Stimulated activated CD4-positive, alpha-beta T cell treated with anti-CD3 and anti-CD28 coated beads, TNF-alpha, amount 100 ng/mL, for 4 hours (primary cell): ENCODE data around the gene FBLN2.

Experiments used
- DNase-seq, 3 experiments: peaks; one replicate each; pipeline ENCODE4 v3.0.0-alpha.2; 2020; ENCODE audit warnings: low read depth in 3 of 3

The FBLN2 gene

GRCh38 chr3:13648060-13649001 is 99.4 kb downstream of the FBLN2 start:
- DNase-seq, result peak; percentile 60 to 63 (median 61)

GRCh38 chr3:13650210-13651056 is 101.5 kb downstream of the FBLN2 start:
- peak; percentile 45 to 65 (median 46) for DNase-seq

GRCh38 chr3:13651057-13651400 is 102.1 kb downstream of the FBLN2 start:
- no peak for DNase-seq

DNA sequence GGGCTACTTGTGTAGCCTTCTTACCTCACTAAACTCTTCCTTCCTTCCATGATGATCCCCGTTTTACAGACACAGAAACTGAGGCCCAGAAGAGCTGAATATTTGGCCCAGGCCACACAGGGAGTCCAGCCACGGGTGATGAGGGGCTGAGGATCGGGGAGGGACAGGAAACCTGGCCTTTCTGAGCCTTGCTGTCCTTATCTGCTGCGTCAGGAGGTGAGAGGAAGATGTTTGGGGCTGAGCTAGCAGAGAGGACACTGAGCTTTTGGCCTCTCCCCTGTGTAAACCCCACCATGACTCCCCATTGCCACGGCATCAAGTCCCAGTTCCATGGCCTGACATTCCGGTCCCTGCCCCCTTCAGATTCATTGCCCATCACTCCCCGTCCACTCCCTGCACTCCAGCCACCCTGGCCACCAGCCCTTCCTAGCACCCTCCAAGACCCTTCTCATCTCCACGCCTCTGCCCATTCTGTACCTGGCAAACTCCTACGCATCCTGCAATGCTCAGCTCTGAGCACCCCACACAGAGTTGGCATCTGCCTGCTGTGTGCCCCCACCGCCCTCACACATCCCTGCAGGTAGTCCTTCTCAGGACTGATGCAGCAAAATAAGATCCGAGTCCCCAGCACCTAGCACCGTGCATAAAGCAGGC is 103.0 kb downstream of the FBLN2 start:
- DNase-seq, result no peak

GRCh38 chr3:13652728-13653127 is 103.8 kb downstream of the FBLN2 start:
- DNase-seq, result no peak

DNA sequence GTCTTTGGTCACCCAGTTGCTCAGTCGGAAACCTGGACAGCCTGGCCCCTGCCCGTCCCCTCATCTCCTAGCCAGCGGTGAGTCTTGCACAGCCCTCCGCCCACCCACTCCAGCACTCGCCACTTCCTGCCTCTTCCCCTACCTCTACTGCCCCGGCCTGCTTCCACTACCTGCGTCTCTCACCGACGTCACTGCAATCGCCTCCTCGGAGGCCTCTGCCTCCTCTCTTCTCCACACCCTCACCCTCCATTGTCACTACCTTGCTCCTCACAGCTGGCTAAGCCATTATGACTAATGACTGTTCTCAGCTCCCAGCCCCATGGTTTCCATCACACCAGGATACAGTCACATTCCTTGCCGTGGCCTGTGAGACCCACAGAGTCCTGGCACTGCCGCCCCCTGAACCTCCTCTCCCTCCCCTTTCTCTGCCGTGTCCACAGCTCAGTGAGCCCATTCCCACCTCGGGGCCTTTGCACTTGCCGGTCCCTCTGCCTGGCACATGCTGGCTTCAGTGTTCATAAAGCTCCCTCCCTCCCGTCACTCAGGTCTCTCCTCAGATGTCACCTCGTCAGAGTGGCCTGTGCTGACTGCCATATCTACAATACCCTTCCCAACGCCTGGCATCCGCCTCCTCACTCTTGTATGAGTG is 104.8 kb downstream of the FBLN2 start:
- no peak for DNase-seq

GRCh38 chr3:13654330-13655060 is 105.6 kb downstream of the FBLN2 start:
- DNase-seq, result no peak

- no peak for DNase-seq
These were observed 106.4 kb downstream of the FBLN2 start for GRCh38 chr3:13655061-13655913.

DNA sequence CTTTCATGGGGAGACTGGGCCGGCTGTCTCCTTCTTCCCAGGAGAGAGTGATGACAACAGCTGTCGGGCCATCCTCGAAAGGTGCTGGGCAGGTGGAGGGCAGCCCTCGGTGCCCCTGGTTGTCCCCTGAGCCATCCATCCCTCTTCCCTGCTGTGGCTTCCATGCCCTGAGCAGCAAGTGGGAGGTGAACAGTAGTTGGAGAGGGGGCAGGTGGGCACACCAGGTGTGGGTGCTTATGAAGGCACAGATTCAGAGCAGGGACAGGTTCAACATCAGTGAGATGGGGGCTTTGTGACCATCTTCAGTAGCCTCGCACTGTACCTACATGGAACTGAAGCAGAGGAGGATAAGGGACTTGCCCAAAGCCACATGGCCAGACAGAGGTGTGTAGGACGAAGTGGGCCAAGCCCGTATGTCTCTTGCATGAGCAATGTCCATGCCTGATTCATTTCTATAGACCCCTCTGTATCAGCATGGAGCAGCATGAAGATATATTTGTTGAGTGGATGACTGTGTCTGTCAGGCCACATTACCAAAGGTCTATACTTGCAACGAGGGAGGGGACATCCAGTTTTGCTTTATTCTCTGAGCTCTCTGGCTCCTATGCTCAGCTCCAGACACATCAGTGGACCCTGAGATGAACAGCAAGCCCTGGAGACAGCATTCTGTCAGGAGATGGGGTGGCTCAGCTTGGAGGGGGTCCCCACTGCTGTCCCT is 107.8 kb downstream of the FBLN2 start:
- DNase-seq, result no peak

DNA sequence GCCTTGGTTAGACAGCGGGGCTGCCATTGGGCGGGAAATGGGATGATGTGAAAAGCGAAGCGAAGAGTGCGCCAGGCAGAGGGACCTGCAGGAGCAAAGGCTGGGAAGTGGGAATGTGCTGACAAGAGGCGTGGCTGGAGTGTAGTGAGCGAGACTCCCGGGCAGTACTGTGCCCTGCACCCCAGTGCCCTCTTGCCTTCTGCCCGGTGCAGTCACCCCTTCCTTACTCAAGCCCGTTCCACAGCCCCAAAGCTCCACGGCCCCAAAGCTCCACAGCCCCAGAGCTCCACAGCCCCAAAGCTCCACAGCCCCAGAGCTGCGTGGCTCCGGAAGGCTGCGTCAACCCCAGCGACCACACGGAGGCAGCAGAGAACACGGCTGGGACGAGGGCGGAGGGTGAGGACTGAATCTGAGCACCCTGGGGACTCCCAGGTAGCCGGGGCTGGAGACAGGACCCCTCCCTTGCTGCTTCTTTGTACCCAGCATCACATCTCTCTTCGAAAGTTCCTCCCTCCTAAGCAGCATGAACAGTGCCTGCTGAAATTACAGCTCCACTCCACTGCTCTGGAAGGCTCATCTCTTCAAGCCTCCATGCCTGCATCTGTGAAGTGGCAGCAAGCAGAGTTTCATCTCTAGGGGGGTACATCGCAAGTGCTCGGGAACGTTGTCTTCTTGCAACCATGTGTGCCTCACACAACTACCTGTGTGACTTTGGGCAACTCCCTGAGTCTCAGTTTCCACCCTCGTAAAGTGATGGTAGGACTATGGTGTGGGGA is 108.9 kb downstream of the FBLN2 start:
- DNase-seq, result peak; percentile 49 to 55 (median 54)

GRCh38 chr3:13658681-13659080 is 109.8 kb downstream of the FBLN2 start:
- DNase-seq, result no peak

DNA sequence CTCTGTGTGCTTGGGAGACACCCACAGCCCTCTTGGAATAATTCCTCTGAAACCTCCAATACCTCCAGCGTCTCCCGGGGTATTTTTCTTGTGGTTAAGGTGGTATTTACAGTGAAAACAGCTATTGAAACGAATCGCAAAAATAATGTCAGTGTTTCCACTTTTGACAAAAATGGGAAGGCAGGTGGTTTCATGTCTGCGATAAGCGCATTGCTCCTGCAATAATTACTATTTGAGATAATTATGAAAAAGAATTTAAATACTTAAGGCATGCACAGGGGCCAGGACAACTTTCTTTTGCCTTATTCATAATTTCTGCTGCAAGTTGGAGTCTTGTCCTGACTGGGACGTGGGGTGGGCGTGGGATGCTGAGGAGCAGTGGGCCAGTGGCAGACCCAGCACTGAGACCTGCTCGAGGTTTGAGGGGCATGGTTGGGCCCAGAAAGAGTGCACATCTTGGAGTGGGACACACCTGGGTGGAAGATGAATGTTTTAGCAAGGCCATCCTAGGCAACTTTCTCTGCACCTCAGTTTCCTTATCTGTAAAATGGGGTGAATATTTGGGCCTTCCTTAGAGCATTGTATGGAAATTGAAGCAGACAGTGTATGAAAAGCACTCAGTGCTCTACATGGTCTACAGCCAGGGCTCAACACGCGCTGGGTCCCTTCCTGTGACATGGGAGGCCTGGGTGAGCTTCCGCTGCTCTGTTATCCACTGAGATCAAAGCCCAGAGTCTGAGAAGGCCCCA is 110.5 kb downstream of the FBLN2 start:
- no peak for DNase-seq

GRCh38 chr3:13660042-13660874 is 111.3 kb downstream of the FBLN2 start:
- no peak for DNase-seq

GRCh38 chr3:13661121-13661520 is 112.2 kb downstream of the FBLN2 start:
- no peak for DNase-seq

GRCh38 chr3:13662238-13662847 is 113.4 kb downstream of the FBLN2 start:
- no peak for DNase-seq

DNA sequence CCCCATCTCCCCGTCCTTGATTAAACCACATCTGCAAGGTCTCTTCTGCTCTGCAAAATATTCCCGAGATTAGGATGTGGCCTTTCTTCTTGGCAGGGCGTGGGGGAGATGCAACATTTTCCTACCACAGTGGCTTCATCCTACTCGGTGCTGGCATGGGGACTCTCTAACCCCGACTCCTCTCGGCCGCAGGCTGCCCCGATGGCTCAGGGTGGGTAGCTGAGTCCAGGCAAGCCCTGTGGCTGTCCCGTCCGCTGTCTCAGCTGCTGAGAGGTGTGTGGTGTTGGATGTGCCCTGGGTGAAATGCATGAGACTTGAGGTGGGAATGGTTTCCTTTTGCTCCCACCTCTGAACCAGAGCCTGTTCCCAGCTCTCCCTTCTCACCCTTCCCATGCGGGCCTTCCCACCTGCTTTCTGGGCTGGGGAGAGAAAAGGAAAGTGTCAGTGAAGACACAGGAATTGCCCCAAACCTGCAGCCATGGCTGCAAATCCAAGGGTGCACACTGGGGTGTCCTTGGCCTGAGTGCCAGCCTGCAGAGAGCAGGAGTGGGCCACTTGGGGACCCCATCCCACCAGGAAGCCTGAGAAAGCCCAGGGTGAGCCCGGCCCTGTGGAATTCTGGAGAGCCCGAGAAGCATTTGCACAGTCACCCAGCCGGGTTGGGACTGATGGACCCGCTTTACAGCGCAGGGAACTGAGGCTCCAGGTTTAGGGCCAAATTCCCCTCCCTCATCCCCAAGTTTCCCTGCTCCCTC is 115.0 kb downstream of the FBLN2 start:
- no peak for DNase-seq
